ENCODE results near the gene ACADM.

ACADM gene

DNA sequence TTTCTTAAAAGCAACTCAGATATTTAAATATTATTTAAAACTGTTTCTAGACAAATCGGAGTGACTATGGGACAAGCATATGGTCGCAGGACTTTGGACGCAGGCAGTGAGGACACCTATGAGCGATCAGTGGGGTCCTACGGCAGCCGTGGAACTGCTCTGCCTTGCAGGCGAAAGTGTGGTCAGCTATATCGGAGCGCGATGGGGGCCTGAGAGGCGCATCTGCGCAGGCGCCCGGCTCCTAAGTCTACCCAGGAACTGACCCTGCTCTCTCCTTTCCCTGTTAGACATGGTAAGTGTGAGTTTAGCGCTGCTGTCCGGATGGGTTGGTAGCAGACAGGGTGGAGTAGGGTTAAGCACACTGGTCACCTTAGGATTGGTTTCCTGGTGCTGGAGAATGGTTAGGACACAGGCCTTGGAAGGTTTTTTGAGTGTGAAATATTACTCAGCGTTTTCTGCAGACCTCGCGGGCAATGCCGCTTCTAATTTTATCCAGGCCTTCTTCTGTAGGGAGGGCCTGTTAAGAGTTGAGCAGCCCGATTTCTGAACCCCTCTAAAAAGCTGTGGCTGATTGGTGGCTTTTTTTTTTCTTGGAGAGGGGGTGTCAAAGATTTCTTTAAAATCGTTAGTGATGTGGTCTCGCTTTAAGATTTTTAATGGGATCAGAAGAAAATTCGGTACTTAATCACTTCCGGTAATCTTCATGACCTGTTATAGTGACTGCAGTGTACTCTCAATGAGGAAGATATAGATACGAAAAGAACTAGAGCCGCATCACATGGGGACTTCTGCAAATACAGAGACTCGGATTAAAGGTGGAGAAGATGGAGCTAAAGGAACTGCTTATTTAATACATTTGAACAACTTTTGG, 61.7 kb downstream of the ACADM start, which contains the start of gene RABGGTB:
Gene RABGGTB (plus strand): TSS at position 274 of the 871 bp plus-strand sequence. CDS start 16 bp downstream, at position 290.
- peak within 1 kb of the TSS; percentile 99 for H3K4me3 ChIP-seq (ENCODE audit: control insufficient read depth, low read depth, low read length)
- peak; percentile 96 for DNase-seq (ENCODE audit: low read depth)
- TF ChIP-seq, protein P1, sequence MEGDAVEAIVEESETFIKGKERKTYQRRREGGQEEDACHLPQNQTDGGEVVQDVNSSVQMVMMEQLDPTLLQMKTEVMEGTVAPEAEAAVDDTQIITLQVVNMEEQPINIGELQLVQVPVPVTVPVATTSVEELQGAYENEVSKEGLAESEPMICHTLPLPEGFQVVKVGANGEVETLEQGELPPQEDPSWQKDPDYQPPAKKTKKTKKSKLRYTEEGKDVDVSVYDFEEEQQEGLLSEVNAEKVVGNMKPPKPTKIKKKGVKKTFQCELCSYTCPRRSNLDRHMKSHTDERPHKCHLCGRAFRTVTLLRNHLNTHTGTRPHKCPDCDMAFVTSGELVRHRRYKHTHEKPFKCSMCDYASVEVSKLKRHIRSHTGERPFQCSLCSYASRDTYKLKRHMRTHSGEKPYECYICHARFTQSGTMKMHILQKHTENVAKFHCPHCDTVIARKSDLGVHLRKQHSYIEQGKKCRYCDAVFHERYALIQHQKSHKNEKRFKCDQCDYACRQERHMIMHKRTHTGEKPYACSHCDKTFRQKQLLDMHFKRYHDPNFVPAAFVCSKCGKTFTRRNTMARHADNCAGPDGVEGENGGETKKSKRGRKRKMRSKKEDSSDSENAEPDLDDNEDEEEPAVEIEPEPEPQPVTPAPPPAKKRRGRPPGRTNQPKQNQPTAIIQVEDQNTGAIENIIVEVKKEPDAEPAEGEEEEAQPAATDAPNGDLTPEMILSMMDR (conservative IDR thresholded peaks at IDR 0.05; ENCODE audit: control insufficient read depth, insufficient read depth, low read depth, low read length), result no peak

- TF ChIP-seq, protein P1 (conservative IDR thresholded peaks at IDR 0.05; ENCODE audit: control insufficient read depth, insufficient read depth, low read depth, low read length), result no peak
- peak overlapping the region; percentile 99 for H3K4me3 ChIP-seq (ENCODE audit: control insufficient read depth, low read depth, low read length)
- no peak for DNase-seq (ENCODE audit: low read depth)
These were observed 62.5 kb downstream of the ACADM start for GRCh38 chr1:75786901-75787493.

DNA sequence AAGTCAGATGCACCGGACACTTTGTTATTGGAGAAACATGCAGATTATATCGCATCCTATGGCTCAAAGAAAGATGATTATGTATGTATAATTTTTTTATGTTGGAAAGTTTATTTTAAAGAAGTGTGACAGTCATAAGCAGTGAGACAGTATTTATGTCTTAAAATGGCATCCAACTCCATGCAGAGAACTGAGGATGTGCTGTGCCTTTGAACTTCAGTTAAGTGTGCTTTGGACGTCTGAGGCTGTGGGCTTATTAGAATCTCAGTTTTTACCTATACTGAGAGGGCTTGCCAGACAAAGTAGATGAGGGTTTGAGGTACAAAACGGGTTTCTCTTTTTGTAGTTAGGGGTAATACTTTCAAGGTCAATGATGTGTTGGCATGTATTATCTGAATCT, 63.0 kb downstream of the ACADM start:
- peak overlapping the region; percentile 99 for H3K4me3 ChIP-seq (ENCODE audit: control insufficient read depth, low read depth, low read length)
- TF ChIP-seq, protein P1 (conservative IDR thresholded peaks at IDR 0.05; ENCODE audit: control insufficient read depth, insufficient read depth, low read depth, low read length), result no peak
- DNase-seq (ENCODE audit: low read depth), result no peak

DNA sequence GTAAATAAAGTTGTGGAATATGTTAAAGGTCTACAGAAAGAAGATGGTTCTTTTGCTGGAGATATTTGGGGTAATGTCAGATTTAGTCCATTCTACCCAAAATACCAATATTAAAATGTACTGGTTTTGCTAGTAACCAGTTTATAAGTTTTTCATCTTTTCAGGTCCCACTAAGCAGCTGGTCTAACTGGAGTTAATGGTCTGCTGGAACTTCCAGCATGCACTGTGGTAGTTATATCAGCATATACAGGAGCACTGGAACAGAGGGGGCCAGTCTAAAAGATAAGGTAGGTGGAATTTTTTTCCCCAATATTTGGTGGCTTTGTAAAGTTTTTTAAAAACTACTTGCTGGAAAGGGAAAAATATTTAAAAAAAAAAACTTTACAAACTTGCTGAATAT, 65.5 kb downstream of the ACADM start:
- H3K4me3 ChIP-seq (ENCODE audit: control insufficient read depth, low read depth, low read length), result peak overlapping the region; percentile 99
- TF ChIP-seq, protein P1 (conservative IDR thresholded peaks at IDR 0.05; ENCODE audit: control insufficient read depth, insufficient read depth, low read depth, low read length), result no peak
- DNase-seq (ENCODE audit: low read depth), result no peak

GRCh38 chr1:75791022-75791421, 66.5 kb downstream of the ACADM start:
- no peak overlapping the region for H3K4me3 ChIP-seq (ENCODE audit: control insufficient read depth, low read depth, low read length)
- DNase-seq (ENCODE audit: low read depth), result peak; percentile 60
- TF ChIP-seq, protein P1 (conservative IDR thresholded peaks at IDR 0.05; ENCODE audit: control insufficient read depth, insufficient read depth, low read depth, low read length), result no peak

GRCh38 chr1:75792091-75792490, 67.6 kb downstream of the ACADM start:
- no peak for DNase-seq (ENCODE audit: low read depth)
- TF ChIP-seq, protein P1 (conservative IDR thresholded peaks at IDR 0.05; ENCODE audit: control insufficient read depth, insufficient read depth, low read depth, low read length), result no peak
- no peak overlapping the region for H3K4me3 ChIP-seq (ENCODE audit: control insufficient read depth, low read depth, low read length)
